Tibial nerve (tissue), 4 donors: ENCODE results near the gene NFXL1. TPM values are rescaled to one million over a fixed set of nuclear protein-coding genes. Genes with fewer than 3 reads are reported as not detected.

Experiments used
- DNase-seq, 2 donors: peaks; one replicate each; pipeline ENCODE4 v3.0.0-alpha.2; 2019; ENCODE audit warnings: low spot score in 2 of 2
- H3K27ac ChIP-seq, 4 donors: fragments of 200-600 bp; sonication (generic) in 3 of 4; one replicate each; pipeline ENCODE4 v1.5.1; 2017 to 2019; ENCODE audit warnings: mild to moderate bottlenecking in 1 of 4
- H3K27me3 ChIP-seq, 2 donors: fragments of 200-600 bp; sonication (generic) in 1 of 2; one replicate each; pipeline versions ENCODE4 v1.5.1 to v1.6.0; 2017 to 2019
- H3K36me3 ChIP-seq, 3 donors: fragments of 200-600 bp; sonication (generic); one replicate each; pipeline ENCODE4 v1.5.1; 2018 to 2019
- H3K4me1 ChIP-seq, 4 donors: fragments of 200-600 bp; sonication (generic) in 3 of 4; one replicate each; pipeline ENCODE4 v1.5.1; 2017 to 2019
- H3K4me3 ChIP-seq, 4 donors: fragments of 200-600 bp; sonication (generic) in 3 of 4; one replicate each; pipeline ENCODE4 v1.5.1; 2017 to 2019; ENCODE audit warnings: mild to moderate bottlenecking in 1 of 4, moderate library complexity in 1 of 4
- H3K9me3 ChIP-seq, 4 donors: fragments of 200-600 bp; sonication (generic) in 3 of 4; one replicate each; pipeline ENCODE4 v1.5.1; 2017 to 2019
- CTCF ChIP-seq, 5 experiments: fragments of 200-600 bp in 3 of 5; fragments of 450-650 bp in 2 of 5; sonication (generic) in 3 of 5; IDR thresholded peaks; one replicate each; pipeline ENCODE4 v1.5.1; 2016 to 2019; ENCODE audit warnings: antibody characterized with exemption in 5 of 5, mild to moderate bottlenecking in 3 of 5, moderate library complexity in 2 of 5
- EP300 ChIP-seq, 2 donors: sonication (generic); formaldehyde crosslinking; IDR thresholded peaks; one replicate each; pipeline ENCODE4 v1.6.1; 2017; ENCODE audit warnings: antibody characterized with exemption in 2 of 2, mild to moderate bottlenecking in 1 of 2
- POLR2A ChIP-seq, 2 donors: fragments of 450-650 bp; IDR thresholded peaks; one replicate each; pipeline ENCODE4 v1.6.1; 2017; ENCODE audit warnings: antibody characterized with exemption in 2 of 2, mild to moderate bottlenecking in 2 of 2, moderate library complexity in 2 of 2
- WGBS, 2 donors: methylation state at CpG; one replicate each; pipeline ENCODE4 v1.1.5; 2018; 5-methylcytosine and 5-hydroxymethylcytosine counted together
- total RNA-seq, 4 donors: library from RNA; depleted of rRNA; stranded (reverse); fragments of >200 nt; gene quantifications; one replicate each; pipeline ENCODE4 v1.1.0, GENCODE V29; 2016

Gene NFXL1
- total RNA-seq, 4 donors from 2014 or later, result 12.2 to 18.0 (median 15.6) TPM

- DNase-seq, result no peak
- 1% methylated on average over 27 to 29 of the region's 29 CpGs for WGBS, 2 donors
- H3K9me3 ChIP-seq, result peaks cover 0 to 9% (median 0%) of the 10 kb centered on the region in 4 donors
- H3K27ac ChIP-seq, result peak overlapping the region; percentile 43 to 88 (median 68)
- no peaks in the 10 kb centered on the region for H3K27me3 ChIP-seq
- TF ChIP-seq POLR2A (IDR thresholded peaks at IDR 0.05), result no peak
- TF ChIP-seq CTCF (IDR thresholded peaks at IDR 0.05), result no peak
- TF ChIP-seq EP300 (IDR thresholded peaks at IDR 0.05), result no peak
- H3K4me1 ChIP-seq, result peaks cover 0 to 22% (median 0%) of the 10 kb centered on the region in 4 donors
- H3K36me3 ChIP-seq, result peaks cover 0 to 21% (median 0%) of the 10 kb centered on the region in 3 donors
- H3K4me3 ChIP-seq, result peak overlapping the region; percentile 71 to 88 (median 83)
These were observed 543 bp downstream of the NFXL1 start for GRCh38 chr4:47913861-47914219.

- no peak for DNase-seq
- 21 to 23% methylated on average over 4 of the region's 4 CpGs for WGBS, 2 donors
- H3K27ac ChIP-seq, result peak overlapping the region in 1 of 4 donors; percentile 79
- TF ChIP-seq POLR2A (IDR thresholded peaks at IDR 0.05) (no peak), CTCF (IDR thresholded peaks at IDR 0.05) (no peak), EP300 (IDR thresholded peaks at IDR 0.05) (no peak)
- peaks cover 0 to 22% (median 0%) of the 10 kb centered on the region in 4 donors for H3K4me1 ChIP-seq
- peaks cover 0 to 4% (median 0%) of the 10 kb centered on the region in 4 donors for H3K9me3 ChIP-seq
- no peaks in the 10 kb centered on the region for H3K27me3 ChIP-seq
- peaks cover 0 to 26% (median 0%) of the 10 kb centered on the region in 3 donors for H3K36me3 ChIP-seq
- peak overlapping the region; percentile 71 to 88 (median 83) for H3K4me3 ChIP-seq
These were observed 1.1 kb downstream of the NFXL1 start for GRCh38 chr4:47913330-47913729.

GRCh38 chr4:47907089-47907646, 7.2 kb downstream of the NFXL1 start:
- TF ChIP-seq POLR2A (IDR thresholded peaks at IDR 0.05) (no peak), CTCF (IDR thresholded peaks at IDR 0.05) (no peak), EP300 (IDR thresholded peaks at IDR 0.05) (no peak)
- no peak for DNase-seq
- Histone ChIP-seq H3K4me1 (peaks cover 0 to 8% (median 0%) of the 10 kb centered on the region in 4 donors), H3K27me3 (no peaks in the 10 kb centered on the region), H3K4me3 (no peak overlapping the region), H3K27ac (no peak overlapping the region), H3K9me3 (no peaks in the 10 kb centered on the region), H3K36me3 (peaks cover 0 to 59% (median 5%) of the 10 kb centered on the region in 3 donors)
- 0 to 50% methylated on average over 1 of the region's 1 CpG for WGBS, 2 donors

- no peak for DNase-seq
- WGBS, 2 donors, result 51 to 57% methylated on average over 1 of the region's 1 CpG
- Histone ChIP-seq H3K9me3 (no peaks in the 10 kb centered on the region), H3K27me3 (no peaks in the 10 kb centered on the region), H3K4me1 (no peaks in the 10 kb centered on the region), H3K4me3 (no peak overlapping the region), H3K27ac (no peak overlapping the region), H3K36me3 (peaks cover 0 to 95% (median 18%) of the 10 kb centered on the region in 3 donors)
- TF ChIP-seq CTCF (IDR thresholded peaks at IDR 0.05), result no peak
- no peak for TF ChIP-seq POLR2A (IDR thresholded peaks at IDR 0.05)
- TF ChIP-seq EP300 (IDR thresholded peaks at IDR 0.05), result no peak
These were observed 14.7 kb downstream of the NFXL1 start for GRCh38 chr4:47899639-47900038.

- 92 to 100% methylated on average over 1 of the region's 1 CpG for whole genome bisulfite sequencing, 2 donors
- Histone ChIP-seq H3K27ac (no peak overlapping the region), H3K9me3 (no peaks in the 10 kb centered on the region), H3K36me3 (peaks cover 0 to 87% (median 5%) of the 10 kb centered on the region in 3 donors), H3K4me3 (no peak overlapping the region), H3K4me1 (no peaks in the 10 kb centered on the region), H3K27me3 (no peaks in the 10 kb centered on the region)
- TF ChIP-seq CTCF (IDR thresholded peaks at IDR 0.05) (no peak), EP300 (IDR thresholded peaks at IDR 0.05) (no peak), POLR2A (IDR thresholded peaks at IDR 0.05) (no peak)
- no peak for DNase-seq
These were observed 22.5 kb downstream of the NFXL1 start for GRCh38 chr4:47891928-47892327.
